Muscle of leg (tissue), 11 donors: ENCODE data around the gene TENT4A. TPM values are rescaled to one million over a fixed set of nuclear protein-coding genes. Genes with fewer than 3 reads are reported as not detected.

Source experiments
- DNase-seq: peaks from one replicate; pipeline ENCODE4 v3.0.0; 2013
- H3K27ac ChIP-seq: one replicate; pipeline ENCODE4 v1.5.1; 2013; ENCODE audit warnings: mild to moderate bottlenecking, low read length, control low read depth
- H3K27me3 ChIP-seq: one replicate; pipeline ENCODE4 v1.6.1; 2013; ENCODE audit warnings: low read length; ENCODE audit not compliant: control insufficient read depth, insufficient read depth
- H3K36me3 ChIP-seq: one replicate; pipeline ENCODE4 v1.6.1; 2013; ENCODE audit warnings: low read length; ENCODE audit not compliant: control insufficient read depth, insufficient read depth
- H3K4me1 ChIP-seq: one replicate; pipeline ENCODE4 v1.6.1; 2013; ENCODE audit warnings: low read length; ENCODE audit not compliant: control insufficient read depth, insufficient read depth
- H3K4me3 ChIP-seq: one replicate; pipeline ENCODE4 v1.5.1; 2013; ENCODE audit warnings: low read length, control low read depth
- H3K9me3 ChIP-seq: replicated peaks from 2 replicates; pipeline ENCODE4 v1.6.1; 2013; ENCODE audit warnings: low read depth, low read length; ENCODE audit not compliant: control insufficient read depth
- WGBS: methylation state at CpG from one replicate; pipeline ENCODE4 v1.1.5; 2013; ENCODE audit warnings: missing lambda C conversion rate; ENCODE audit not compliant: insufficient coverage; 5-methylcytosine and 5-hydroxymethylcytosine counted together
- polyA plus RNA-seq, 8 donors: library from polyadenylated mRNA; unstranded; fragments of 120-200 nt; gene quantifications; one replicate each; pipeline versions ENCODE4 v1.2.1 to v1.2.3, GENCODE V29; 2013; ENCODE audit warnings: inconsistent platforms in 1 of 8, low replicate concordance in 1 of 8; ENCODE audit not compliant: insufficient read length in 8 of 8, insufficient read depth in 1 of 8
- total RNA-seq: library from RNA; stranded (reverse); fragments of 120-200 nt; gene quantifications from one replicate; pipeline ENCODE4 v1.2.4, GENCODE V29; 2013

TENT4A gene
- total and polyA plus RNA-seq, 9 donors = 9.0 to 22.2 (median 16.5) TPM

DNA sequence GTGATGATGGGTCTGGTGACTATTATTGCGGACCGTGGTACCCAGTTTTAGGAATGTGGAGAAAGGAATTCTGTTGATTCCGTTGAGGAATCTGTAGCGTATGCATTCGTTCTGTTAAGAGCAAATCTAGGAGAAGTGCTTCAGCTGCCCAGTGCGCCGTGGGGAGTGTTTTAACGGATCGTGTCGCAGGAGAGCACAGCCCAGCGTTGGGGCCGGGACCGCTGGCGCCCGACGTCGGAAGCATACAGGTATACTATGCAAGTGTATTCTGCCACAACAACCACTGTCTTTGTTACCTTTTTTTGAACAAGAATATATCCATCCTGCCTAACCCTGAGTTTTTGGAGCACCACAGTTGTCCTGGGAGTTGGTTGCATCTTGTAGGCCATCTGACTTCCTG lies 42.7 kb downstream of the TENT4A start:
- no peaks in the 10 kb centered on the region for H3K27me3 ChIP-seq
- no peaks in the 10 kb centered on the region for H3K4me1 ChIP-seq
- no peak overlapping the region for H3K4me3 ChIP-seq
- H3K9me3 ChIP-seq = no peaks in the 10 kb centered on the region
- WGBS = 98% methylated on average over 9 of the region's 17 CpGs
- H3K36me3 ChIP-seq = peaks cover 72% of the 10 kb centered on the region
- no peak for DNase-seq
- no peak overlapping the region for H3K27ac ChIP-seq

DNA sequence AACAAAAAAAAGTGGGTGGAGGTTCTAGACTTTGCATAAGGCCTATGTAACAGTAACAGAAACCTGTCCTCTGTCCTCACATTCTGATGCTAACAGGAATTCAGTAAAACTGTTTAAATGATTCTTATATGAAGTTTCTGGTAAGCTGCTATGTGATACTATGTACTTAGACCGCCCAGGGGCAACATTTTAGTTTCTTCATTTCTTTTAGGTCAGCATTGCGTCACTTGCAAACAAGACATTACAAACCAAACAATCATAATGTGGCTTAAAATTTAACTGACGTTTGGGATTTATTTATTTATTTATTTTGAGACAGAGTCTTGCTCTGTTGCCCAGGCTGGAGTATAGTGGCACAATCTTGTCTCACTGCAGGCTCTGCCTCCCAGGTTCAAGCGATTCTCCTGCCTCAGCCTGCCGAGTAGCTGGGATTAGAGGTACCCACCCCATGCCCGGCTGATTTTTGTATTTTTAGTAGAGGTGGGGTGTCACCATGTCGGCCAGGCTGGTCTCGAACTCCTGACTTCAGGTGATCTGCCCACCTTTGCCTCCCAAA lies 44.3 kb downstream of the TENT4A start:
- 100% methylated on average over 2 of the region's 8 CpGs for WGBS
- Histone ChIP-seq H3K4me1 (no peaks in the 10 kb centered on the region), H3K27ac (no peak overlapping the region), H3K36me3 (peaks cover 60% of the 10 kb centered on the region), H3K9me3 (no peaks in the 10 kb centered on the region), H3K27me3 (no peaks in the 10 kb centered on the region), H3K4me3 (no peak overlapping the region)
- DNase-seq = no peak

DNA sequence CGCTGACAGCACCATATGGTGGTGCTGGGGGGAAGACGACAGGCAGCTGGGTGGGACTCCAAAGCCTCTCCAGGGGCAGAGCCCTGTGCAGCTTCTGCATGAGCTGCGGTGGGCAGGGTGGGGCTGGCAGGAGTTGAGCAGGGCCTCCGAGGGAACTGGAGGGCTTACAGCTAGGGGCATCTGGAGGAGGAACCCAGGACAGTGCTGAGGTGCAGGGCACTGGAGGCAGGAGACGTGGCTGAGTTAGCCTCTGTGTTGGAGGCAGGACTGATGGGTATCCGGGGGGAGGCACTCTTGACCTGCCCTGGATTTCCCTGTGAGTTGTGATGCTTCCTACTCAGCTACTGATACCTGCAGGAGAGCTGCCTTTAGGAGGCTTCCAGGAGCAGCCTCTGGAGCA lies 45.0 kb downstream of the TENT4A start:
- Histone ChIP-seq H3K36me3 (peaks cover 54% of the 10 kb centered on the region), H3K27me3 (no peaks in the 10 kb centered on the region)
- WGBS = 76% methylated on average over 5 of the region's 6 CpGs

DNA sequence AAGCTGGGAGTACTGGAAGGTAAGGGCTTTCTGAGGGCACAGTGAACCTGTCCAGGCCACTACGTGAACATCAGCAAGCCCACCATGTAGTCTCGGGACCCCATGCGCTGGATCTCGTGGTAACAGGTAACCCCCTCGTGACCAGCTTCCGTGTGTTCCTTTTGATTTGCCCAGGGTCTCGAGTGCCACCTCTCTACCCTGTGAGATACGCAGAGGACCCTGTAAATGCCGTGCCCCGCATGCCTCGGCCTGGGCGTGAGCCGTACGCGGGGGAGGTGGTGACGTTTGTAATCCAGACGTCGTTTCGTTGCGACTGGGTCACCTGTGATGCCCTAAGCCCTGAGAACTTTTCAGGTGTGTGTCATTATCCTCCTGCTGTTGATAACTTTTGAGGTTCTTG lies 45.5 kb downstream of the TENT4A start:
- 96% methylated on average over 20 of the region's 20 CpGs for WGBS
- no peak overlapping the region for H3K27ac ChIP-seq
- no peaks in the 10 kb centered on the region for H3K4me1 ChIP-seq
- no peak overlapping the region for H3K4me3 ChIP-seq
- no peaks in the 10 kb centered on the region for H3K9me3 ChIP-seq
- no peaks in the 10 kb centered on the region for H3K27me3 ChIP-seq
- H3K36me3 ChIP-seq = peaks cover 49% of the 10 kb centered on the region
- no peak for DNase-seq

More for the DNA sequence above, 45.0 kb downstream of the TENT4A start:
- Histone ChIP-seq H3K4me1 (no peaks in the 10 kb centered on the region), H3K4me3 (no peak overlapping the region), H3K27ac (no peak overlapping the region), H3K9me3 (no peaks in the 10 kb centered on the region)
- DNase-seq = no peak

DNA sequence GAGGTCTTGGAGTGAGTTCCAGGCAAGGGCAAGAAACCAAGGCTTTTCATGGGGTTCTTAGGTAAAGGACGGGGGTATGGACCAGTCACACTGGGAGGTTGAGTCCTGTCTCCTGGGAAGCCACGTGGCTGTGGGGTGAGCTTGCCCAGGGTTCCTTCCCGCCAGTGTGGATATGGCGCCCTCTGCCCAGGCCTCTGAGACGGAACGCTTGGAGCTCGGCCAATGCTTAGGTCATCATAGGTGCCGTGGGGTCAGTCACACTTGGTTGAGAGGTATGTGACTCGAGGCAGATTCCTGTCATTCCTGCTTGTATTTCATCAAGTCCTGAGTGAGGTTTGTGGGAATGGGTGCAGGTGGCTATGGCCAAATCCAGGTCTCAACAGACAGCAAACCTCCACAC lies 46.2 kb downstream of the TENT4A start:
- Histone ChIP-seq H3K4me3 (no peak overlapping the region), H3K9me3 (no peaks in the 10 kb centered on the region), H3K4me1 (no peaks in the 10 kb centered on the region), H3K27me3 (no peaks in the 10 kb centered on the region), H3K27ac (no peak overlapping the region), H3K36me3 (peaks cover 42% of the 10 kb centered on the region)
- 61% methylated on average over 6 of the region's 9 CpGs for whole genome bisulfite sequencing
- no peak for DNase-seq

DNA sequence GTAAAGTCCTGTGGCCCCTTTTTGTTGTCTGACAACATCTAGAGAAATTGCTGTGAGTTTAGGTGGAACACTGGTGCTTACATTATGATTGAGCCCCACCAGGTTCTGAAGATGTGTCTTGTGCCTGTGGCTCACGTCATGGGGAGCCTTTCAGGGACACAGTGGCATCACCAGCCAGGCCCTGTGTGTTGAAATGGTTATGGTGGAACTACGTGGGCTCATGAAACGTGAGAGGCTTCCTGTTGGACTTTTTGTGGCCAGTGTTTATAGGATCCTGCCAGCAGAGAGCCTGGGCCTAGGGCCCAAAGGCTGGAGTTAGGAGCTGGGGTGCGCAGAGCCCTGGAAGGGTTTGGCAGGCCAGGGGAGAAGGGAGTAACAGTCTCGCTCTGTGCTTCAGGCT lies 46.8 kb downstream of the TENT4A start:
- no peaks in the 10 kb centered on the region for H3K27me3 ChIP-seq
- H3K36me3 ChIP-seq = peaks cover 36% of the 10 kb centered on the region
- no peak for DNase-seq
- H3K4me1 ChIP-seq = no peaks in the 10 kb centered on the region
- no peak overlapping the region for H3K27ac ChIP-seq
- H3K9me3 ChIP-seq = no peaks in the 10 kb centered on the region
- WGBS = 84% methylated on average over 5 of the region's 5 CpGs
- H3K4me3 ChIP-seq = no peak overlapping the region

DNA sequence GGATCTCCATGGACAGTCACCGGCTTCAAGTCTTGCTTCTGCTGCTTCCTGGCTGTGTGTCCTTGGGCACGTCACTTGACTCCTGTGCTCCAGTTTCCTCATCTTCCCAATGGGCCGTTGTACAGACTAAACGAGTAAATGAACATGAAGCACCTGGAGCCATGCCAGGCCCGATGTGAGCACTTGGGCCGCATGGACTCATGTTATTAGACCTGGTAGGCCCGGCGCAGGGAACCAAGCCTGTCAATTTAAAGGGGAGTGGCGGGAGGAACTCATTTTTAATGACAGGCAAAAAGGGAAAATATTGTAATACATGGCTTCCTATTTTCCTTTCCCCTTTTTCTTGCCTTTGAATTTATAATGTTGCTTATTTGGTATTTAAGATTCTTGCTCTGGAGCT lies 47.5 kb downstream of the TENT4A start:
- H3K4me1 ChIP-seq = no peaks in the 10 kb centered on the region
- WGBS = 57% methylated on average over 5 of the region's 9 CpGs
- peaks cover 29% of the 10 kb centered on the region for H3K36me3 ChIP-seq
- no peaks in the 10 kb centered on the region for H3K9me3 ChIP-seq
- no peaks in the 10 kb centered on the region for H3K27me3 ChIP-seq
- H3K4me3 ChIP-seq = no peak overlapping the region
- DNase-seq = no peak
- H3K27ac ChIP-seq = no peak overlapping the region

DNA sequence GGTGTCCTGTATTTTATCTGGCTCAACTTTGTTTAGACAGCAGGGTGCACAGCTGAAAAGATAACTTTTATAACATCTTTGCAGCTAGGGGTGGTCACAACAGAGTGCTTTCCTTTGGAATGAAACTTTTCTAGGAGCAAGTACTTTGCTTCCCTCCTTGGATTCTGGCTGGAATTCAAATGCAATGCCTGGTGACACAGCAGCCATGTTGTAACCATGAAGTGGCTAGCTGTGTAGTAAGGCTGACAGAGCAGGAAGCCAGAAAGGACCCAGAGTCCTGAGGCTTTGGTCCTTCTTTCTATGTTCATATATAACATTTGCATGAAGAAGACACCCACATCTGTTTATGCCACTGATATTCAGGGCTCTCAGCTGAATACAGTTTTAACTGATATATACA lies 48.1 kb downstream of the TENT4A start:
- no peaks in the 10 kb centered on the region for H3K9me3 ChIP-seq
- peaks cover 23% of the 10 kb centered on the region for H3K36me3 ChIP-seq
- H3K27ac ChIP-seq = no peak overlapping the region
- no peak for DNase-seq
- no peak overlapping the region for H3K4me3 ChIP-seq
- no peaks in the 10 kb centered on the region for H3K27me3 ChIP-seq
- H3K4me1 ChIP-seq = peaks cover 4% of the 10 kb centered on the region

DNA sequence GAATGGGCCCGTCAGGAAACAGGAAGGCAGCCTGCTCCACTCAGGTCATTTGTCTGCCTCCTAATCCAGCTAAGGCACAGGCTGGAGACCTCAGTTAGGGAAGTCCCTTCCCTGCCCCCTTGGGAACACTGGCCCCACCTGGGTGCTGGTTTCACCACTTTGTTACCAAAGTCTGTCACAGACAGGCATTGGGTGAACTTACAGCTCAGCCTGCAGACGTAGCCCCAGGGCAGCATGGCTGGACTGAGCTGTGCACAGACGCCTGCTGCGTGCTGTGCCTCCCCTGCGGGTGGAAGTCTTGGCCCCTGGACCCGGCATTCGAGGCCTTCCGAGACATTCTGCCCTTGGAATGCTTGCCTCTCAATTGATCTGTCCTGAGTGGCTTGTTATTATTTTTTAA lies 48.9 kb downstream of the TENT4A start:
- Histone ChIP-seq H3K27me3 (no peaks in the 10 kb centered on the region), H3K4me1 (peaks cover 10% of the 10 kb centered on the region), H3K9me3 (no peaks in the 10 kb centered on the region), H3K36me3 (peaks cover 16% of the 10 kb centered on the region), H3K27ac (no peak overlapping the region), H3K4me3 (no peak overlapping the region)
- 82% methylated on average over 7 of the region's 8 CpGs for WGBS
- DNase-seq = no peak

DNA sequence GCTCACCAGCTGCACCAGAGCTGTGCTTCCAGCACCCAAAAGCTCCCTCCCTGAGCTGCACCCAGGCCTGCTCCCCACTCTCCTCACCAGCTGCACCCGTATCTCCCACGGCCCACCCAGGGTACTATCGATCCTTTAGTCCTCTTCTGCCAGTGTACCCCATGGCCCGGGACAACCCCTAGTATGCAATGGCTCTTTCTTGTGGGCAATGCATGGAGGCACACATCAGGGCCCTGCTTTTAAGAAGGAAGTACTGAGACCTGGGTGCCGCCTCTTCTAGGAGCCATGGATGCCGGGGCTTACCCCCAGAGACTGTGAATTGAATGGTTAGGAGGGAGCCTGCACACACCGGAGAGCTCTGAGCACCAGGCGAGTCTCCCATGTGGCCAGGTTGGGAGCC lies 49.5 kb downstream of the TENT4A start:
- Histone ChIP-seq H3K4me1 (peaks cover 10% of the 10 kb centered on the region), H3K4me3 (no peak overlapping the region), H3K27me3 (no peaks in the 10 kb centered on the region), H3K9me3 (no peaks in the 10 kb centered on the region), H3K27ac (no peak overlapping the region), H3K36me3 (peaks cover 14% of the 10 kb centered on the region)
- 100% methylated on average over 5 of the region's 8 CpGs for WGBS
- DNase-seq = no peak

DNA sequence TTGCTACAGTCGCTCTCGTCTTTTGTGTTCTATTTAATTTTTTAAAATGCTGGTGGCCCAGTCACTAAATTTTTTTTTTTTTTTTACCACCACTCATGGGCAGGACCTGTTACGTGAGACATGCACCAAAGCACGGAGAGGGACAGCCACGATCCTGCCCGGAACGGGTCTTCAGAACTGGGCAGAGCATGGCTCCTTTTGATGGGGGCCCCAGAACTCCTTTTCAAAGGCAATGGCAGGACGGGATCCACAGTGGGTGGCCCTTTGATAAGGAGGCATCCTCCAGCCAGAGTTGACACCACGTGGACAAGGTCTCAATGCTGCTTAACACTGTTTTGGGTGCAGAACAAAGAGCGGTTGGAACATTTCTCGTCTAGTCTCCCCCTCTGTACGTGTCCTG lies 50.0 kb downstream of the TENT4A start:
- Histone ChIP-seq H3K27me3 (no peaks in the 10 kb centered on the region), H3K27ac (no peak overlapping the region), H3K36me3 (peaks cover 9% of the 10 kb centered on the region), H3K9me3 (no peaks in the 10 kb centered on the region), H3K4me1 (peaks cover 10% of the 10 kb centered on the region), H3K4me3 (no peak overlapping the region)
- no peak for DNase-seq
- WGBS = 85% methylated on average over 9 of the region's 12 CpGs
